NK-92 treated with Interleukin-12 subunit alpha and Interleukin-12 subunit beta, amount 100 ng/mL, for 24 hours (cell line): Measurements from ENCODE around the gene DAP.

ENCODE experiments used
- DNase-seq: peaks from one replicate; lab custom pipeline; 2025; lab: John Stamatoyannopoulos, UW

Gene DAP

GRCh38 chr5:10709933-10710332 lies 51.1 kb downstream of the DAP start:
- DNase-seq, result no peak

GRCh38 chr5:10709409-10709808 lies 51.6 kb downstream of the DAP start:
- DNase-seq, result no peak

GRCh38 chr5:10708189-10708944 lies 52.7 kb downstream of the DAP start:
- no peak for DNase-seq

- DNase-seq, result no peak
Observed at GRCh38 chr5:10707198-10708142, 53.6 kb downstream of the DAP start.

GRCh38 chr5:10706326-10706725 lies 54.7 kb downstream of the DAP start:
- no peak for DNase-seq

- DNase-seq, result no peak
Observed at GRCh38 chr5:10705747-10706146, 55.3 kb downstream of the DAP start.

- no peak for DNase-seq
Observed at GRCh38 chr5:10704949-10705621, 55.9 kb downstream of the DAP start.

- no peak for DNase-seq
Observed at GRCh38 chr5:10703676-10704075, 57.4 kb downstream of the DAP start.

GRCh38 chr5:10702911-10703491 lies 58.0 kb downstream of the DAP start:
- DNase-seq, result no peak

GRCh38 chr5:10702040-10702629 lies 58.9 kb downstream of the DAP start:
- no peak for DNase-seq

- no peak for DNase-seq
Observed at GRCh38 chr5:10701567-10702039, 59.4 kb downstream of the DAP start.

GRCh38 chr5:10700516-10700915 lies 60.5 kb downstream of the DAP start:
- DNase-seq, result no peak

GRCh38 chr5:10699987-10700386 lies 61.0 kb downstream of the DAP start:
- no peak for DNase-seq

- DNase-seq, result no peak
Observed at GRCh38 chr5:10699281-10699874, 61.7 kb downstream of the DAP start.

GRCh38 chr5:10695759-10696543 lies 65.1 kb downstream of the DAP start:
- DNase-seq, result no peak

GRCh38 chr5:10695055-10695649 lies 65.9 kb downstream of the DAP start:
- DNase-seq, result no peak

GRCh38 chr5:10691826-10692785 lies 68.9 kb downstream of the DAP start:
- DNase-seq, result no peak

- DNase-seq, result no peak
Observed at GRCh38 chr5:10690460-10691440, 70.3 kb downstream of the DAP start.
